DMS53 (cell line): ENCODE data around the gene ZMIZ1.

Source experiments
- DNase-seq: peaks from one replicate; lab custom pipeline; 2025; lab: John Stamatoyannopoulos, UW

The ZMIZ1 gene

DNA sequence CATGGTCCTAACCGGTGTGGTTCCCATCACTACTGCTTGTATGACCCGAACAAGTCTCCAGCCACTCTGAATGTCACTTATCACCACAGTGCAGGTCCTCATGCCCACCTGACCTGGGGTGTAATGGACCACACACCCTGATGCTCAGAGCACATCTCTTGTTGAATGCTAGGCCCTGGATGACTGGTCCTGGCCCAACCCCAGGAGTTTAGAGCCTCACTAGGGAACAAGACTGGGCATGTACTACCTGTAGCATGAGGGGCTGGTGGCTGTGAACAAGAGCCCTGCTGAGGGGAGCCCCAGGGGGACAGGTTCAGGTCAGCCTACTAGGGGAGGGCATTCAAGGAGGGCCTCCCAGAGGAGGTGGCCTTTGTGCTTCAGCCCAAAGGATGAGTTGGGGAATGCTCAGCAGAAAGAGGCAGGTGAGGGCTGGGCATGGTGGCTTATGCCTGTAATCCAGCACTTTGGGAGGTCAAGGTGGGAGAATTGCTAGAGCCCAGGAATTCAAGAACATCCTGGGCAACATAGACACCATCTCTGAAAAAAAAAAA lies 31.2 kb downstream of the ZMIZ1 start:
- DNase-seq = no peak

DNA sequence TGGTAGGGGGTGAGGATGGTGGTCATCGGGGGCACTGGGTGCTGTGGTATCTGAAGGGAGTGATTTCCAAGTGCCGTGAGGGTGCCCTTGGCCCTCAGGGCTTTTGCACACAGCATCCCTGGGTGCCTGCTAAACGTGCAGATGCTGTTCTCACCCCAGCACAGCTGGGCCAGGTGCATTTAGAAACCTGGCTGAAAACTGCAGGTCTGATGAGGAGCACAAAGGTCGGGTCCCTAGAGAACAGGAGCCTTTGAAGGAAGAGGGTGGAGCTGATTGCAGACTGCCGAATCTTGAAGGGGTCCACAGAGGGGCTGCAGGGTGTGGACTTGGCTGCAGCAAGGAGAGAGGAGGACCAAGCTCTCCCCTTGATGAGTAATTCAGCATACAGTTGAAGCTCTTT lies 32.0 kb downstream of the ZMIZ1 start:
- DNase-seq = peak; percentile 69

DNA sequence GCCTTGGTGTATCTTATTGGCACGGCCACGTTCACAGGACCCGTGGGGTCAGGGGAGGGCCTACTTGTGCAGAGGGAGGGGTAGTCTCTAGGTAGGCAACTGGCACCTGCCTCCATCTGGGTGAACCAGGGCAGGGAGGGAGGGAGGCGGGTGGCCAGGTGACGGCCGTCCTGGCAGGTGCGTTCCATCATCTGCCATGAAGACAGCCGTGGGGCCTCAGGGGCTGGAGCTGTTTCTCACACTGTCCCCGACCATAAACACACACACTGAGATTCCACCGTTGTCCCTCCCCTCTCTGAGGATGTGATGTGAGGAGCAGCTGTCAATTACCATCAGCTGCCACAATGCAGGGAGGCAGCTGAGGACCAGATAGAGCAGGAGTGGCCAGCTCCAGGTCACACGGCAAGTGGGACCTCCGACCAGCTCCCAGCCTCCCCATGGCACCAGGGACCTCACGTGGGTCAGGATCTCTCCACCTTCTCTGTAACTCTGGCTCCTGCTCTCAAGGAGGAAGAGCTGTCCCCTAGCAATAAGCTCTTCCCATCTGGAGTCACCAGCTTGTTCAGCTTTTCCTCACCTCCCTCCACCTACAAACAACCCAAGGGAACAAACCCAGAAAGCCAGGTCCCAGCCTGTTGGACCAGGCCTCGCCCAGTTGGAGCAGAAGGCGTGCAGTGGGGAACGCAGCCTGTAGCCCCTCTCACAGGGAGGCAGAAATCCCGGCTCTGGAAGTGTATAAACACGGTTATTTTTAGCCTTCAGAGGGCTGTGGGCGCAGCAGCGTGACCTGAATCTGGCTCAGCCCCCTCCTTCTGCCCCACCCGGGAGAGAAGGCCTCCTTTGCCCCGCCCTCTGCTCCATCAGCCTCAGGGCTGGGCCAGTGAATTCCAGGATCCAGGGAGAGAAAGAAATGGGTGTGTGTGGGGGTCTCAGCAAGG lies 33.1 kb downstream of the ZMIZ1 start:
- DNase-seq = peak; percentile 96

DNA sequence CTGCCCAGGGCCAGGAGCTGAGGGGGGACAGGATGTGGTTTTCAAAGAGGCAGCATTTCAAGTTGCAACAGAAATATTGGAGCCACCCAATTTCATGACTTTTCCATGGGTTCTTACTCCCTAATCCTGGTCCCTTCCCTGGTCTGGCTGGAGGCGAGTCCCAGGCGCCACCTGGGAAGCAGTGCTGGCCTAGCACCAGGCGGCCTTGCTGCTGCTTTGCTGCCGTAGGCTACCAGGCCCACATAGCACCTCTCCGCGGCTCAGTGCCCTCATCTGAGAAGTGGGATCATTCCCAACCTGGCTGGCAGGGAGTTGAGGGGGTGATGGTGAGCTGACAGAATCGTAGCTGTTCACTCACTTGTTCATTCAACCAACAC lies 33.7 kb downstream of the ZMIZ1 start:
- peak; percentile 59 for DNase-seq

DNA sequence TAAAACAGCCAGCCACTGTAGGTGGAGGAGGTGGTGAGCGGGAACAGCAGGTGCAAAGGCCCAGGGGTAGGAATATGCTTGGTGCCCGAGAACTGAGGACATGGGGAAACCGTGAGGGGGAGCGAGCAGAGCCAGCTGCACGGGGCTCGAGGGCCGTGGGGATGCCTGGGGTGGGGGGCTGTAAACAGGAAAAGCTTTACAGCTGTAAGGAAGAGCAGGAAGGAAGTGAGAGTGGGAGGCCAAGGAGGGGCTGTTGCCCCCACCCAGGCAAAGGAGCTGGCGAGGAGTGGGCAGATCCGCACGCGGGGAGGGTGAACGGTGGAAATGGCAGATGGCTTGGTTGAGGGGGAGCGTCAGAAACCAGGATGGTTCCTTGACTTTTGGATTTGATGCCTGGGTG lies 34.4 kb downstream of the ZMIZ1 start:
- DNase-seq = no peak

DNA sequence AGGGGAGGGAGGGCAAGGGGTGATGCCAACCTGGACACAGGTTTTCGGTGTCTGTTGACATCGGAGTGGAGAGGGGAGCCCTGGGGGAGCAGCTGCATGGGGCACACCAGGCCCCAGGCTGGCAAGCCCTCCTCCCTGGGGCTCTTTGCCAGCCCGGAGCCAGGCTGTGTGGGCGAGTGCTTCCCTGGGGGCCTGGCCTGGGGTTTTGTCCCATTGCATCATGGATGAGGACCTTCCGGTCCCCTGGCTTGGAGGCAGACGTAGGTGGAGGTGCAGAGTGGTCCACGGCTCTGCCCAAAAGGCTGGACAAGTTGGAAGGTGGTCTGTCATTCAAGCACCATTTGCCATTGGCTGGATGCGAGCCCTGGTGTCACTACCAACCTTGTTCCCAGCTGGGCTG lies 34.8 kb downstream of the ZMIZ1 start:
- DNase-seq = no peak

DNA sequence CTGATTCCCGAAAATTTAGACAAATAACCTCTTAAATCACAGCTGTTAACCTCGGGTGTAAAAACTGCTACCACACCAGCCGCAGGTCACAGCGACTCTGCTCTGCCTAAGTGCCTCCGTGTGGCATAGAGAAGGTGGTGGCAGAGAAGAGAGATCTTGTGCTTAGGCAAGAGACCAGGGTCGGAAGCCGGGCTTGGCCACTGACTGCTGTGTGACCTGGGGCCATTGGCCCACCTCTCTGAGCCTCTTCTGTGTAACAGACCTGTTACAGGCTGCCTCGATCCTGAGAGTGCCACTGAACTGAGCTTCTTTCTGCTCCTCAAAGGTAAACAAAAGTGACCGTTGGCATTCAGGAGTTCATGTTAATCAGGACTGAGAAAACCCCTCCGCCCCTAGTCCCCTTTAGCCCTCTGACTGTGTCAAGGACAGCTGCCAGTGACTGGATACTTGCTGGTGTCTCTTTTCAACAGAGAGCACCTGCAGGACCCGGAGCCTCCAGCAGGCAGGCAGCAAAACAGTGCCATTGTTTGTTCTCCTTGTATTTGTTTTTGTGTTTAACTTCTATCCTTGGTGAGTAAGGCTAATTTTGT lies 36.5 kb downstream of the ZMIZ1 start:
- DNase-seq = peak; percentile 57

DNA sequence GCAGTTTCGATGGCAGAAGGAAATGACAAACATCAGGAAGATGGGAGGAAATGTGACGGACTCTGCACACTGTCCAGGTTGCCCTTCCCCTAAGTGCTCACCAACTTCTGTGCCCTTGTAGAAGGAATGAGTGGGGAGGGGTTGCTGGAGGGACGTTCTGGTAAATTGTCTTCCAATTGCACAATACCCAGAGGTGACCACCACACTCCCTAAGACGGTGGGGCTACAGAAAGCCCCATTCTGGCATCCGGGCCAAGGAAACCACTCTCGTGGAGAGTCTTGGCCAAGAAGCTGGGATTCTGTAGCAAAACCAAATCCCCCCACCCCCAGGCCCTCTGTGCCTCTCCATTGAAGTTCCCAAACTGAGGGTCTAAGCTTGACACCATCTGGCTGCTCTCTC lies 37.1 kb downstream of the ZMIZ1 start:
- DNase-seq = no peak

DNA sequence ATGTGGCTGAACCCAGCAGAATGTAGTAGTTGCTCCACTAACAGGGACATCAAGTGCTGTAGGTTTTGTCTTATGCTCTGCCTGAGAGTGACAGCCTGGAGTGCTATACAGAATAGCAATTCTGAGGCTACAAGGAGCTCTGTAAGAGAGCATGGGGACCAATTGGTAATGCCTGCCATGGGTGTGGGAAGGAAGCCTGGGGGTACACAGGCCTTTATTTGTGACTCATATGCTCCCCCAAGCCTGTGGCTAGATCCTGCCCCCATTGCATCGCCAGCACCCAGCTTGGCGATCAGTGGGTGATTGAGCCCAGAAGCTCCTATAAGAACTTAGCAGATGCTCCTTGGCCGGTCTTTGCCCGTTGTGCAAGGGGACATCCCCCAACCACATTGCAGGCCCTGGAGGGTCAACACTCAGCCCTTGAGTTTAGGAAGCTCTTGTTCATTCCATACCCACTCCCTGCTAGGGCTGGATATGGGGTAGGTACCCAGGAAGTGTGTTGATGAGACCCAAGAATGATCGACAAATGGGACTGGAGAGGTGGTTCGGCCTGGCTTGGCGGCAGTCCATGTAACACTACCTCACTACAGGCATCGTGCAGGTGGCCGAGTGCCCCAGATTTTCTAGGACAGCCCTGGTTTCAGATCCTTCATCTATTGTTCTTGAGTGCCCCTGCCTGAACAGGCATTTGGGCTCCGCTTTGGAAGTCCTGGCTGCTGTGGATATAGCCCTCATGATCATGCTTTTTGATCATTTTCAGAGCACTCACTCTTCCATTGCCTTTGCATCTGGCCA lies 37.7 kb downstream of the ZMIZ1 start:
- DNase-seq = no peak

DNA sequence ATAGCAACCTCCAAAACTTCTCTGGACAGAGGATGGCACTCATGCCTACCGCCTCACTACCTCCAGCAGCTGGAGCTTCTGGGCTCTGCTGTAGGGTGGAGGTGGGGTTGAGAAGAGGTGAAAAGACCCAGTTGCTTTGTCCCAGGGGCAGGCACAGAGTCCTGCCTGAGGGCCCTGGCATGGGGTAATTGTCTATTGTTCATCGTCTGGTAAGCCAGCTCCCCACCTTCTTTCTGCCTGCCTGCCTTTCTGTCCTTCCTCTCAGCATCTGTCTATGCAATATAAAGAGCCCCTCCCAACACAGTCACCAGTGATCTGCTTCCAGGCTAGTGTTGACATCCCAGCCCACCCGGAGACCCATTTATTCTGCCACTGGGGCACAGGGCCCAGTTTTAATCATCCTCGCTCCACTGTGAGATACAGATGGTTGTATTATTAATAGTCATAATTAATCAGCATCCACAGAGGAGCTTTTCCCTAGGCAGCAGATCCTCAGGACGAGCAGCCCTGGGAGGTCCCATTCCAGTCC lies 39.0 kb downstream of the ZMIZ1 start:
- no peak for DNase-seq

DNA sequence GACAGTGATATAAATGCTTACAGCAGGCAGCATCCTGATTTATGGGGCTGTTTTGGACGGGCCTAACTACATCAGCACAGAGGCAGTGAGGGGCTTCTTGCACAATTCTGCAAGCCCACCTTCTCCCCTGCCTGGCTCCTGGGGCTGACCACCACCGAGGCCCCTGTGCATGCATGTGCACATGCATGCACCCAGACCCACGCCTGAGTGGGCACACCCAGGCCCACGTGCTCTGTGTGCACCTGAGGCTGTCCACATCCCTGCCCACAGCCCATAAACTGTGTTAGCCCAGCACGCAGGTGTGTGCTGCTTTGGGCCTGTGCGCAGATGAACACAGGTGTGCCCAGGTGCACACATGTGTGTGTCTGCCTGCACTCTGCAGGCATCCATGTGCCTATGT lies 40.0 kb downstream of the ZMIZ1 start:
- no peak for DNase-seq

DNA sequence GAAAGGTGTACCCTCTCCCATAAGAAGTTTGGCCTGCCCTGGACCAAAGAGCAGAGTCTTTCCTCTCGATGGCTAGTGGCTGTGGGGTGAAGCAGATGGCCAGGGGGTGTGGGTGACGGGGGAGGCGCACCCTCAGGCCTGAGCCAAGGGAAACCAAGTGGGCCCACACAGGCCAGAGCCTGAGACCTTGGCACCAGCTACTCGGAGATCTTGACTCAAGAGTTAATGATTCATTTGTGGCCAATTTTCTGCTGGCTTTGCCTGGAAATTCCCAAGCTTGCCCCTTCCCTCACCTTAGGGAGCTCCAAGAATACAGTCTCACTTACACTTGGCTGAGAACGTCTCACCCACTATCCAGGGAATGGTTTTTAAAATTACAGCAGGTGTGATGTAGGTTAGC lies 42.7 kb downstream of the ZMIZ1 start:
- DNase-seq = no peak

DNA sequence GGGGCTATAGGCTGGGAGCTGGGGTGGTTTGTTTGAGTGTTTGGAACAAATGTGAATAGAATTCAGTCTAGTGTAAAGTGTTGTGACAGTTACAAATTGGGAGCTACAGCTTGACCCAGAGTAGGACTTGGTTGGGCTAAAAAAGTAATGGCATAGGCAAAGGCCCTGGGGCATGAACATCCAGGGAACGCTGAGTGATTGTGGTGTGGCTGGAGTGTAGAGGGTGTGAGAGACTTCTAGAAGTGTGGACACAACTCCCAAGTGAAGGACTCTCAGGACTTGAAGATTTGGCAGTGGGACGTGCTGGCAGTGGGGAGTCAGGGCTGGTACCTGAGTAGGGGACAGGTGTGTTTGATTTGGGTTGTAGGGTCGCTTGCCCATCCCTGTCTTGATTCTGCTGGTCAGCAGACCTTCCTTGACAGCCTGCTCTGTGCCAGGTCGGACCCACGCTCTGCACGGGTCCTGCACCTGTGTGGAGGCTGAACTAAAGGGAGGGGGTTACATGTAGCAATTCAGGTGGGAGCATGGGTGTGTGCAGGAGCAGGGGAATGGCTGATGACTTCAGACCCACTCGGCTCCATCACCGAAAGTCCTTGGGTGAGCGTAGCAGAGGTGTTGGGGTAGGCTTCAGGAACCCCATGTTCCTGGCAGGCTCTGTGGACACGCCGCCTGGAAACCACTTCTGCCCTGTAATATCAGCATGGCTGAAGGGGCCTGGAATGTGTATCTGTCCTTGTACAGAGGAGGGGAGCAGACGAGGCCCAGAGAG lies 43.3 kb downstream of the ZMIZ1 start:
- no peak for DNase-seq

DNA sequence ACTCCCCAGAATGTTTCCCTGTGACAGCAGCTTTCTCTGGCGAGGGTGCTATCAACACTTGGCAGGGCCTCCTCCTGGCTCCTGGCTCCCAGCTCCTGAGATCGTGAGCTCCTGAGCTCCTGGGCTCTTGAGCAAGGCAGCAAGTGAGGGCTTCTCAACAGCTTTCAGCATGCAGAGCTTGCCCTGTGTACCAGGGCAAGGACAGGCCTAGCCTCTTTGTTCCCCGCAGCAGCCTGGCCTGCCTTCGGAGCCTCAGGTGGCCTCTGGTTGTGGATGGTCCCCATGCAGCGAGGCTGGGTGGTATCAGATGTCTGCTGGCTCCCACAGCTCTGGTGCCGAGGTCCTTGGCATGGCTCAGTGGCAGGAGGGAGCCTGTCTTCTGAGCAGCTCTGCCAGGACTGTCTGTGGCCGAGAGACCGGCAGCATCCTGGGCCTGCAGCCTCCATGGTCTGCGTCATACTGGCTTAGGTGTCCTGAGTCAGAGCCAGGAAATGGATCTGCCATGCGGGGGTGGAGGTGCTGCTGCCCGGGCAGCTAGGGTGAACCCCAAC lies 44.2 kb downstream of the ZMIZ1 start:
- DNase-seq = no peak

DNA sequence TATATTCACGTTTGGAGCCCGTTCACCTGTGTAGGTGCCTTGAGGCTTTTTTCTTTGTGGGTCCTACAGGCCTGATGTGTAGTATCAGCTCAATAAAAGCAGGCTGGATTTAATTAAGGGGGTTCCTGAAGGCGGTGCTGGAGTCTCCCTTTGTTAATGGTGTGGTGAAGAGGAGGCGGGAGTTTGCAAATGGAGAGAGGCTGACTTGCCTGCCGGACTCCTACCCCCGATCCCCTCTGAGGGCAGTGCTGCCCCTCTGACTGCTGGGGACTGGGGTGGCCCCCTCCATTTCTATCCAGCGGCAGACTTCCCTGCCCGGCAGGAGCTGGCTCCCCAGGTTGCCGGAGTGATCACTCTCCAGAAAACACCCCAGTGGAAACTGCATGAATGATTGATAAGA lies 45.1 kb downstream of the ZMIZ1 start:
- DNase-seq = no peak

DNA sequence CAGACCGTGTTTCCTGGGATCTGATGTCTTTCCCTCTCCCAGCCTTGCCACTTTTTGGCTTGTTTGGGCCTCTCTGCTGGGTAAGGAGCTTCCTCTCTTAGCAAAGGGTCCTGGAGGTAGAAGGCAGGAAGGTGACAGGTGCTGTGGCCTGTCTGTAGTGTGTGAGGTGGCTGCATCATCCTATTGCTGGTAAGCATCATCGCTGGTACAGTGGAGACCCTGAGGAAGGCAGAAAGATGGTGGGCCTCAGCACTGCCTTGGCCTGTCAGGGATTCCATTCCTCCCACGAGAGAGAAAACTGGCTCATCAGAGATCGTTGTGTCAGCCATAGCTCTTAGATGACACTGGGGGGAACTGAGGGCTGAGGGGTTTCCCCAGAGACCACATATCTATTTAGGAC lies 46.5 kb downstream of the ZMIZ1 start:
- no peak for DNase-seq

DNA sequence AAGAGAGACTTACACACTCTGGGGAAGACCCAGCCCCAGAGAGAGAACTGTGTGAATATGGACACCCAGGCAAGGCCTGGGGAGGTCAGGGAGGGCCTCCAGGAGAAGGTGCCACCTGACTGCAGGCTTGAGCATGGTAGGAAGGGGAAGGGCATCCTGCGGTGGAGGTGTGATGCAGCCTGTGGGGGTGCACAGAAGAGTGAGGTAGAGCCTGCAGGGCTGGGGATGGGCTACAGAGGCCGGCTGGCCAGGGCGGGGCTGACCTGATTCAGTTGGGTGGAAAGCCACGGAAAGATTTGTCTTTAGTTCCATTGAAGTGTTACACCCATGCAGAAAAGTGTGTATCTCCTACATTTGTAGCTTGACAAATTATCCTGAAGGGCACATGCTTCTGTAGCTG lies 47.6 kb downstream of the ZMIZ1 start:
- DNase-seq = no peak

DNA sequence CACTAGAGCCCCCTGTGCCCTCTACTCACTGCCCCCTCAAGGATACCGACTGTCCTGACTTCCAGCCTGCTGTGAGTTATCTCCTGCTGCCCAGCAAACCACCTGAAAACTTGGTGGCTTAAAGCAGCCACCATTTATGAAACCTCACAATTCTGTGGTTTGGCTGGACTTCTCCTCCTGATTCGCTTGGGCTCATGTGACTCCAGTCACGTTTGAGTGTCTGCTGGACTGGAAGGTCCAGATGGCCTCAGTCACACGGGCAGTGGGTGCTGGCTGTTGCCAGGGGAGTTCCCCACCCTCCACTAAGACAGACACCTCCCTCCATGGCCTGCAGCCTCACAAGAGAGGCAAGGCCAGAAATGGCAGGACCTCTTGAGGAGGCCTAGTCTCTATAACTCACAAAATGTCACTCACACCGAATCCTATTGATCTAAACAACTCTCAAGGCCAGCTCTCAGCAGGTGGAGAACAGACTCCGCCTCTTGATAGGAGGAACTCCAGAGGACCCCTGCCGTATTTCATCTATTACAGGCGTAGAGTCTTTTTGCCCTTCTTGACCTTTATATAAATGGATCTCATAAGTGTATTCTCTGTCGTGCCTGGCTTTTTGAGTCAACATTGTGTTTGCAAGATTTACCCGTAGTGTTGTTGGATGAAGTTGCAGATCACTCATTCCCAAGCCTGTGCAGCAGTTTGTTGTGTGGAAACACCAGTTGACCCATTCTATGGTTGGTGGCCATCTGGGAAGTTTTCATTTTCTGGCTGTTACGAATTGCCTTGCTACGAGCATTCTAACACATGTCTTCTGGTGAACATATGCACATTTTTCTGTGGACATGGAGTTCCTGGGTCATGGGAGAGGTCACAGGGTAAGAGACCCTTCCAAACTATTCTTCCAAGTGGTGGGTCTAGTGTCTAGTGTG lies 48.3 kb downstream of the ZMIZ1 start:
- DNase-seq = no peak

DNA sequence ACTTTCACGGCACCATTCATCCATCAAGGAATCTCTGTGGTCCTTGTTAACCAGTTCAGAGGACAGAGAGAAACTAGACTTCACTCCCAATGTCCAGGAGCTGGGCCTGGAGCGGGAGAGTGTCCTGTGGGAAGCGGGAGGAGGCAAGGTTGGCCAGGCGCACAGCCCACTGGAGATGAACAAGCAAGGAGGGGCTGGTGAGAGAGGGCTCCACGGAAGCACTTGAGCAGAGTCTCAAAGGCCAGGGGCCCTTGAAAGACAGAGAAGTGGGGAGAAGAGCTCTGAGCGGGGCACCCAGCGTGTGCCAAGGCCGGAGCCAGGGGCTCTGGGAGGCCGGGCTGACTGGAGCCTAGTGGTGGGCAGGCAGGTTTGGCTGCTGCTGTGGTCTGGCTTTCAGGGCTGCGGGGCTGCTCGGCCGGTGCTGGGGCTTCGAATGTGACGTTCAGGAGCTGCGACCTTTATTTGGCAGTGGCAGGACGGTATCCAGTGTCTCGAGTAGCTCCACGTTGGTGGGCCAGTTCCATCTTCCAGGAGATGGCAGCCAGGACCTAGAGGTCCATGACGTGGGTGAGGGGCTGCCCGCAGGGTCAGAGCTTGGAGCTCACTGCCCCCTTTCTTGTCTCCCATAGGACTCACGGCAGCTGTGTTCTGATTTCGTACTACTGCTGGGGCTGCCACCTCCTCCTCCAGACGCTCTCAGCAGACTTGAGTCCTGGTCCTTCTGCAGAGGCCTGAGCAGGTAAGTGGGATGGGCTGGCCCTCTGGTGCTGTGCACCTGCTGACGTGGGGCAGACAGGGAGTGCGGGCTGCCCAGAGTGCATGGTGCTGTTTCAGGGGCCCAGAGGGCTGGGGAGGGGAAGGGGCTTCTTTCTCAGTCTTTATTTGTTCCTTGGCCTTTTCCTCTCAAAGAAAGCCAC lies 49.8 kb downstream of the ZMIZ1 start:
- no peak for DNase-seq
